Glutamatergic neuron (in vitro differentiated cells): ENCODE data around the gene BMP7. TPM values are rescaled to one million over a fixed set of nuclear protein-coding genes. Genes with fewer than 3 reads are reported as not detected.

Experiments used
- DNase-seq: peaks from one replicate; pipeline ENCODE4 v3.0.0; 2022
- H3K27ac Mint-ChIP-seq: one replicate; pipeline ENCODE4 v1.8.0; 2020; ENCODE audit warnings: mild to moderate bottlenecking, mixed read lengths, inconsistent platforms; ENCODE audit not compliant: unreplicated experiment
- H3K27me3 Mint-ChIP-seq: one replicate; pipeline ENCODE4 v1.8.0; 2020; ENCODE audit warnings: mild to moderate bottlenecking, moderate library complexity, mixed read lengths, inconsistent platforms; ENCODE audit not compliant: unreplicated experiment
- H3K36me3 Mint-ChIP-seq: one replicate; pipeline ENCODE4 v1.8.0; 2020; ENCODE audit warnings: mild to moderate bottlenecking, mixed read lengths, inconsistent platforms; ENCODE audit not compliant: unreplicated experiment
- H3K4me1 Mint-ChIP-seq: one replicate; pipeline ENCODE4 v1.8.0; 2020; ENCODE audit warnings: mild to moderate bottlenecking, low read depth, mixed read lengths, inconsistent platforms; ENCODE audit not compliant: unreplicated experiment
- H3K4me3 Mint-ChIP-seq: one replicate; pipeline ENCODE4 v1.8.0; 2020; ENCODE audit warnings: mild to moderate bottlenecking, mixed read lengths, inconsistent platforms; ENCODE audit not compliant: unreplicated experiment
- H3K9me3 Mint-ChIP-seq: one replicate; pipeline ENCODE4 v1.8.0; 2020; ENCODE audit warnings: mild to moderate bottlenecking, moderate library complexity, mixed read lengths, inconsistent platforms; ENCODE audit not compliant: unreplicated experiment
- CTCF ChIP-seq: fragments of 200-600 bp; sonication (generic); IDR thresholded peaks from one replicate; pipeline ENCODE4 v1.5.0; 2021; ENCODE audit not compliant: partially characterized antibody, unreplicated experiment
- total RNA-seq: library from RNA; stranded (reverse); fragmentation: NEBNext Ultra II Directional; extraction: Animal tissue kit (Norgen Biotek cat#: 25700); gene quantifications from one replicate; pipeline ENCODE4 v1.2.1, GENCODE V29; 2021; ENCODE audit not compliant: unreplicated experiment

BMP7 gene
- total RNA-seq, 1 donor from 2014 or later = 8.7 TPM

- DNase-seq = no peak
- H3K27ac Mint-ChIP-seq = no peak overlapping the region
- TF ChIP-seq CTCF = no peak
- no peak overlapping the region for H3K4me3 Mint-ChIP-seq
- H3K4me1 Mint-ChIP-seq = peaks cover 23% of the 10 kb centered on the region
- H3K27me3 Mint-ChIP-seq = peaks cover 10% of the 10 kb centered on the region
- no peaks in the 10 kb centered on the region for H3K36me3 Mint-ChIP-seq
- peaks cover 9% of the 10 kb centered on the region for H3K9me3 Mint-ChIP-seq
Observed at GRCh38 chr20:57278457-57278856, 12.0 kb upstream of the BMP7 start.

GRCh38 chr20:57277398-57278105 is 11.1 kb upstream of the BMP7 start:
- Mint-ChIP-seq H3K27me3 (peaks cover 10% of the 10 kb centered on the region), H3K4me3 (no peak overlapping the region), H3K27ac (no peak overlapping the region), H3K4me1 (peaks cover 17% of the 10 kb centered on the region), H3K36me3 (no peaks in the 10 kb centered on the region), H3K9me3 (peaks cover 9% of the 10 kb centered on the region)
- TF ChIP-seq CTCF = no peak
- no peak for DNase-seq

GRCh38 chr20:57276221-57276620 is 9.8 kb upstream of the BMP7 start:
- Mint-ChIP-seq H3K27me3 (peaks cover 10% of the 10 kb centered on the region), H3K4me1 (peaks cover 22% of the 10 kb centered on the region), H3K4me3 (no peak overlapping the region), H3K9me3 (peaks cover 9% of the 10 kb centered on the region), H3K36me3 (no peaks in the 10 kb centered on the region), H3K27ac (no peak overlapping the region)
- TF ChIP-seq CTCF = no peak
- no peak for DNase-seq

- H3K9me3 Mint-ChIP-seq = peaks cover 7% of the 10 kb centered on the region
- TF ChIP-seq CTCF = no peak
- H3K27ac Mint-ChIP-seq = no peak overlapping the region
- H3K4me3 Mint-ChIP-seq = no peak overlapping the region
- H3K27me3 Mint-ChIP-seq = peaks cover 10% of the 10 kb centered on the region
- no peak for DNase-seq
- H3K4me1 Mint-ChIP-seq = peaks cover 23% of the 10 kb centered on the region
- H3K36me3 Mint-ChIP-seq = no peaks in the 10 kb centered on the region
Observed at GRCh38 chr20:57275813-57276212, 9.4 kb upstream of the BMP7 start.

- Mint-ChIP-seq H3K4me1 (peaks cover 24% of the 10 kb centered on the region), H3K36me3 (no peaks in the 10 kb centered on the region)
Observed at GRCh38 chr20:57275334-57275733, 8.9 kb upstream of the BMP7 start.

More at GRCh38 chr20:57275334-57275733, 8.9 kb upstream of the BMP7 start:
- no peak overlapping the region for H3K4me3 Mint-ChIP-seq
- peaks cover 6% of the 10 kb centered on the region for H3K9me3 Mint-ChIP-seq
- H3K27ac Mint-ChIP-seq = no peak overlapping the region
- H3K27me3 Mint-ChIP-seq = peaks cover 6% of the 10 kb centered on the region
- TF ChIP-seq CTCF = no peak
- no peak for DNase-seq
